Kidney capillary endothelial cell (primary cell): ENCODE results near the gene CAMTA1.

Source experiments
- DNase-seq: peaks from one replicate; pipeline ENCODE4 v3.0.0-alpha.2; 2018; ENCODE audit warnings: low spot score

Gene CAMTA1

DNA sequence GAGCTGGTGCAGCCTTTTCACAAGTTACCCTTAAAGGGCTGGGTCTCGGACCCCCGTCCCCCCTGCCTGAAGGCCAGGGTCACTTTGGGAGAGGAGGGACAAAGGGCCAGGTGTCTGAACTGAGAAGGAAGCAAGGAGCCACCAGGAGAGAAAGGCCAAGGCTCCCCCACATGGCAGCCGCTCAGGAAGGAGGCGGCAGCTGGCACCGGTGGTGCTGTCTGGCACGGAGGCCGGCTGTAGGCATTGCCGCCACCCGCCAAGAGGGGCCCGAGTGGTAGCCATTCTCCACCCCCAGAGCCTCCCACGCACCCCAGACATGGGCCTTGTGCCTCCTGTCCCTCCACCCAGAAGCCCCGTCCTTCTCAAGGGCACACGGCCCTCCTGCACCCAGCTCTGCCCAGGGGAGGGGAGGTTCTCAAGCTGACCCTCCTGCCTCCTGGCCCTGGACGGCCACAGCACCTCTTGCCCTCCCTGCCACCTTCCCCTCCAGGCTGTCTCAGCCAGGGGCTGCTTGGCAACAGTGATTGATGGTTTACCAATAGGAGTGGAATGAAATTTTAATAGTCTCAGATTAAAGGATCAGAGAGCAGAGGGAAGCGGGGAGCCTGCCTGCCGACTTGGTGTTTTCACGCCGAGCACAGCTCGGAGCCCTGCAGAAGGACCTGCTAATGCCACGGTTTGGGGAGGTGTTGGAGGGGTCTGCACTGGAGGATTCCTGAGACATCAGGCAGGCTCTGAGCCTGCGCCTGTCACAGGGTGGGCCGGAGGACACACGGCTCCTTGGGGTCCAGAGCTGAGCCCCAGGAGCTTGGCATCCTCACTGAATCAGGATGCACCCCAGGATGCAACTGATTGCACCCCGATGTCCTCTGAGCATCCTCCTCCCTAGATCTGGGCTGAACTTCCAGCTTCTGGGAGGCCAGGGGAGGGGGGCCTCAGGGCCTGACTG, 773.9 kb downstream of the CAMTA1 start:
- no peak for DNase-seq

- no peak for DNase-seq
Observed at GRCh38 chr1:7560128-7560527, 774.9 kb downstream of the CAMTA1 start.

- no peak for DNase-seq
Observed at GRCh38 chr1:7560601-7561181, 775.4 kb downstream of the CAMTA1 start.

- DNase-seq: no peak
Observed at GRCh38 chr1:7561331-7561921, 776.2 kb downstream of the CAMTA1 start.

- DNase-seq: no peak
Observed at GRCh38 chr1:7561936-7562728, 776.9 kb downstream of the CAMTA1 start.

- DNase-seq: no peak
Observed at GRCh38 chr1:7562729-7563605, 777.7 kb downstream of the CAMTA1 start.

- no peak for DNase-seq
Observed at GRCh38 chr1:7564137-7564536, 778.9 kb downstream of the CAMTA1 start.

- DNase-seq: no peak
Observed at GRCh38 chr1:7565099-7565750, 780.0 kb downstream of the CAMTA1 start.

DNA sequence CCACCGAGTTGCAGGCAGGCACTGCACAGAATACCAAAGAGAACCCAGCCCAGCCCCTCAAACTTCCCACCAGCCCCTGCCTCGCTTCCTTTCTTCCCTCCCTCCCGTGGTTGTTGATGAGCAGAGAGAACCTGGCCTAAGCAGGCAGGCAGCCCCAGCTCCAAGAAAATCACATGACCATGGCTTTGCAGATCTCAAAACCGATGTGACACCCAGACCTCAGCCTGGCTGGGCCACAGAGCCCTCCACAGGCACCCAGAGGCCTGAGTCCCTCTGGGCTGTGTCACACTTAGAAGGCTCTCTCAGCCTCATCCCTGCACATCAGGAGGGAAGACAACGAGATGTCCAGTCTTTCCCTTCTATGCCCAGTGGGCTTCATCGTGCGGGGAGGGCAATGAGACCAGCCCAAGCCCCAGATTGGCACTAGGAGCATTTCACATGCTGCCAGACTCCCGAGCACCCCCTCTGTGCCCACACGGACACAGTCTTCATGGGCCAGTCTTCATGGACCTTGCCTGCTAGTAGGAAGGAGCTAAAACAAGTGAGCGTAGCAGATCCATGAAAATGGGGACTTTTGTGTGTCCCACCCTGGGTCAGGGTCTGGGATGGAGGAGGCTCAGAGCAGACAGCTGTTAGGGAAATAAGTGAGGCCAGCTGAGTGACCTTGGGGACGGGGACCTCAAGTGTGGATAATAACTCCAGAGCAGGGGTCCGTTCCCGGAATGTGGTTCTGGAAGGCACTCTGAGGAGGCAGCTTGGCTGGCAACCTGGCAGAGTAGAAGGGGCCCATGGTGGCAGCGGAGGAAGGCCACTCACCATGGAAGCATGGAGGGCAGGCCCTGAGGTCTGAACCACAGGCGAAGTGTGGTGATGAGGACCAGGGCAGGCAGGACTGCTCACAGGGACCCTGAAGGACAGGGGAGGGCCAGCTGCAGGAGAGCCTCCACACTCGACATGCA, 781.4 kb downstream of the CAMTA1 start:
- no peak for DNase-seq

DNA sequence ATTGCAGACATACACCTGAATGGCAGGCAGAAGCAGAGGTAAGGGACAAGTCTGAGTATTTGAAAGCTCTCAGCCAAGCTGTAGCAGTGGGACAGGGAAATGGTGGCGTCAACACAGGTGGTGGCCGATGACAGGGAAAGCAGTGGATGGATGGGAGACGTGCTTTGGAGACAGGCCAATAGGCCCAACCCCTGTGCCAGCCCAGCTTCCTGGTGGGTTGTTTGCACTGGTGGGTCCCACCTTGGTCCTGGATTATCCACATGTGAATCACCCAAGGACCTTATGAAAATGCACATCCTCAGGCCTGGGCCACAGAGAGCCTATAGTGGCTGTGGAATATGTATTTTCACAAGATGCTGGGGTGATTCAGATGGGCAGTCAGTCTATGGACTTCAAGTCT, 782.1 kb downstream of the CAMTA1 start:
- DNase-seq: no peak

GRCh38 chr1:7568053-7568452, 782.8 kb downstream of the CAMTA1 start:
- no peak for DNase-seq

- DNase-seq: no peak
Observed at GRCh38 chr1:7568901-7569524, 783.8 kb downstream of the CAMTA1 start.

GRCh38 chr1:7570311-7570710, 785.1 kb downstream of the CAMTA1 start:
- DNase-seq: no peak

- no peak for DNase-seq
Observed at GRCh38 chr1:7572654-7573152, 787.4 kb downstream of the CAMTA1 start.

GRCh38 chr1:7573481-7573880, 788.2 kb downstream of the CAMTA1 start:
- DNase-seq: no peak

- DNase-seq: no peak
Observed at GRCh38 chr1:7574121-7575040, 789.1 kb downstream of the CAMTA1 start.

- DNase-seq: no peak
Observed at GRCh38 chr1:7575041-7575400, 789.8 kb downstream of the CAMTA1 start.
